DLD1 (cell line): Measurements from ENCODE around the gene SEPTIN8.

Source experiments
- in situ Hi-C: cut with HindIII; loops from 2 replicates; pipeline ENCODE4 v1.10.0; 2017; ENCODE audit warnings: low sequenced_read_pairs

SEPTIN8 gene

DNA sequence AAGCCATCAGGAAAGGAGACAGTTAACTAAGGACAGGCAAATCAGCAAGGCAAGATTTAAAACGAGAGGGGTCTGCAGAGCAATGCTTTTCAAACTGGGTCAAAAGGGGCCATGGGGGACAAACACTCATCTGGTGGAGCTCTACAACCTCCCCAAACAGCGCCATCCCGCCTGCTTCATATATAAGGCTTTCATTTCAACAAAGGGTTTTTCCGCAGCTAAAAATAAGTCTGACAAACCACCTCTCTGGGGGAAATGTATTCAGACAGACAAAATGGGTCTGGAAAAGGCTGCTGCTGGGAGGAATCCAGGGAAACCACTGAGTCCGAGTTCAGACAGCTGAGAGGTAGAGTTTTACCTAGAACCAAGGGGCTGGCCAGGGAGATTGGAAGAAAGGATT, 8.3 kb upstream of the SEPTIN8 start:
- in situ Hi-C loops = no loop called here

DNA sequence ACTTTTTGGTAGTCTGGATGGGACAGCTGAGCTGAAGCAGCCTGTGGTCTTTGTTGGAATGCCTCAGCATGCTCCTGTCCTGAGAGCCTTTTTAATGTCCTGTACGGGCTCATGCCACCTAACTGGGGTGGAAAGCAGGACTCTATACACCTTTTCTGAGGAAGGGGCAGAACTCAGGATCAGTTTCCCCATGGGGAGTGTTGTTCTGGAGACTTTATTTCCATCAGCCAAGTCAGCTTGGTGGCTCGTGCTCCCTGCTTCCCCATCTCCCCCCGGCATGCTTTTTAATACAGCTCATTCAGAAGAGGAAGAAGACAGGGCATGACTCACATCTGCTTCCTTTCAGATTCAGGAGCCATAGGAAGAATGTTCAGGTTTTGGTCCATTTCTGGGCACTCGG, 5.1 kb upstream of the SEPTIN8 start:
- in situ Hi-C loops = no loop called here

DNA sequence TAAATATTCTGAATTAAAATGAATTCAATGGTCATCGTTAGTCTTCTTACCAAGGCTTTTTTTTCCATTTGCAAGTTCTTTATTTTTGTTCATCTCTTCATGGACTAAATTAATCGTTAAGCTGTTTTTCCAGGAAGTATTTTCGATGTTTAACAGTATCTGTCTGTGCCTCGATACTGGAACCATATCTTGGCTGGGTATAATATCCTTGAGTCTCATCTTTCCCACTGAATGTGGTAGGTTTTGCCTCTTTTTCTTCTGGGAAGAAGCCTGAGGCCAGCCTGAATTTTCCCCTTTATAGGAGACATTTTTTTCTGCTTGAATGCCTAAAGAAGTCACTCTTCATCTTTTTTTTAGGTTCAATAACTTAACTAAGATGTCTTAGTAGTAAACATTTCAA, 4.0 kb upstream of the SEPTIN8 start:
- in situ Hi-C loops = no loop called here

DNA sequence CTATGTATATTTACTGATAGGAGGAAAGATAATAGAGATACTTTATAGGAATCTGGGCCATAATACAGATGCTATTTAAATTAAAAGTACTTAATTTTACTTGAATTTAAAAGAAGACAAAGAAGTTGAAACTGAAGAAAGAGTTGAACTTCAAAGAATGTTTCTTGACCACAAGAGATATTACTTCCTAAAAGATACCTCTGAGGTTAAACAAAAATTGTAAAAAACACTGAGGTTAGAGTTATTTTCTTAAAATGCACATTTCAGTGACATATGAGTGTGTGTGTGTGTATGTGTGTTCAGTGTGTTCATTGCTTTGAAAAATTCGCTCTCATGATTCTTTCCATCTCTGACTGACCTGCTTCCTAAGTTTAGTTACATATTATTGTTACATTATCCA, 3.5 kb upstream of the SEPTIN8 start:
- in situ Hi-C loops = no loop called here

DNA sequence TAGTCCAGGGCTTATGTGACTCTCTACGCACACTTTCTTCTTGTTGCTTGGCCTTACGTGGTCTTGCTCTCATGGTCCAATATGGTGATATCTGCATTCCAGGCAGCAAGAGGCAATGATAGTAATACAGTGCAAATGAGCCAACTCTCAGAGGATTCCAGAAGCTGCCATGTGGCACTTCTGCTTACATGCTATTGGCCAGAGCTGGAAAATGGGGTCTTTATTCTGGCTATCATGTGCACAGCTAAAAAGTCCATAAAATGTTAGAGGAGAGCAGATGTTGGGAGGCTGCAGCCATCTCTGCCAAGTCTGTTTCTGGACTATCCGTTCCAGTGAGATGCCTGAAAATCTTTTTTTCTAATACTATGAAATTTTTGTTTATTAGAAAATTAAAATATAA, 2.9 kb upstream of the SEPTIN8 start:
- in situ Hi-C loops = no loop called here

DNA sequence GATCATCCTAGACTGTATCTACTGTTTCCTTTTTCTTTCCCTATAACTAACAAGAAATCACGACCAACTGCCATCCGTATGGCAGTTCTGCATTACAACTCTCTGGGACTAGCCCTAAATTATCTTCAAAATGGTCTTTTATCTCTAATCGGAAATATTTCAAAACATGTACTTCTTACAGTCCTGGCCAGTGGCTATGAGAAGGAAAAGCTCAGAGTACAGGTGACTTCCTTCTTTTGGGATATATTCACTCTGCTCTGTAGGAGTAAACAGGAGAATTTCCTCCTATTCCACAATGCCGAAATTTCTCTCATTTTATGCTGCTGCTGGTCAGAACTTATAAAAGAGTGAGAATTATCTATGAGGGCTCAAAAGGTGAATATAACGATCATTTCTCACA, 1.8 kb upstream of the SEPTIN8 start:
- in situ Hi-C loops = no loop called here

DNA sequence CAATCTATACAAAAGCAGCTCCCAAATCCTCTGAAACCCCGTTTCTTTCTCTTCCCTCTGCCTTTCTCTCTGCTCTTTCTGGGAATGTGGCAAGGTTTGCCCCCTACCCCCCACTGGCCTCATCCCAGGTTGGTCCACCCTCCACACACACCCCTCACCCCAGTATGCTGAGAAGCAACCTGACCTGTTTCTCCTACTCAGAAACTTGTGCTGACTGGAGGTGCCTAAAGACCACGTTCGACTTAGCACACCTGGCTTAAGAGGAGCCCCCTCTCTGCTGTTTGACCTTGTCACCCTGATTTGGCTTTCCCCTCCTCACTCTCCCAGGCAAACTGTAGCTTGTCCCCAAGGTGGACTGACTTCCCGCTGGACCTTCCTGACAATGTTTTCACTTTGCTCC, 1.1 kb upstream of the SEPTIN8 start:
- in situ Hi-C loops = no loop called here

DNA sequence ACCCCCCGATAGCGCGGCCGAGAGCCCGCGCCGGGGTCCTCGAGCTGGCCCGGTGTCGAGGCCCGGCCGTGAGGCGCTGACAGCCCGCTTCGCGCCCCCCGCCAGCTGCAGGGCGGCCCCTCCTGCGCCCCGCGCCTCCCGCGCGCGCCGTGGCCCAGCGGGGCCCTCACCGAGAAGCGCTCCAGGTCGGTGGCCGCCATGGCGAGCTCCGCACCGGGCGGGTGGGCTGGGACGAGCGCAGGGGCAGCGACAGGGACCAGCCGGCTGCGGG, 166 bp downstream of the SEPTIN8 start:
- in situ Hi-C loops = no loop called here

DNA sequence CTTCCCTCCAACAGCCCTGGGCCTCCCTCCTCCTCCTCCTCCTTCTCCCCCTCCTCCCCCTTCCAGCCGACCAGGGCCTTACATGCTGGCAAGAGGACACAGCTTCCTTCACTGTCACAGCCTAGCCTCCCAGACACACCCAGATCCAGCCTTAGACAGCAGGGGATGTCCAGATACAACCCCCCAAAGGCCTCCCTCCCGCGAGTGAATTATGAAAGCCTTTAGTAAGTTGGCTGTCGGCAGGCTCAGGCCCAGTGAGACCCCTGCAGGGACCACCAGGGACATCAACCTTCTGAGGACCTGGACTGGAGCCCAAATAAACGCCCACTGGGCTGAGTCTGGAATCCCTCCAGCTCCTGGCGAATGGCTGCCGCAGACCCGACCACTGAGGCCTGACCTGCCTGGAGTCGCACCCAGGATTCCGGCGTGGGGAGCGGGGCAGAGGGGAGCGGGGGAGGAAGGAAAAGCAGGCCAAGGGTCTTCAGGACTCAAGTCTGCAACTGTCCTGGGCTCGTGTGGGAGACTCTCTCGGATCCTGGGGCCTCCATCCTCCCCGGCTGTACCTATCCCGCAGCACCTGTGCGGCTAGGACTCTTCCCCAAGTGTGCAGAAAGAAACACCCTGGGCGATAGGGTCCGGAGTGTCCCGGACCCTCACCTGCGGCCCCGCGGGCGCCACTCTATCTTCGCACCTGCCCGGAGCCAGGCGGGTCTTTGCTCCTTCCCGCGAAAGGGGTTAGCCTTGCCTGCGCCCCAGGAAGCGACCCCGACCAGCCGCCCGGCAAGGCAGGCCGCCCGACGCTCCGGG, 705 bp downstream of the SEPTIN8 start:
- in situ Hi-C loops = no loop called here

DNA sequence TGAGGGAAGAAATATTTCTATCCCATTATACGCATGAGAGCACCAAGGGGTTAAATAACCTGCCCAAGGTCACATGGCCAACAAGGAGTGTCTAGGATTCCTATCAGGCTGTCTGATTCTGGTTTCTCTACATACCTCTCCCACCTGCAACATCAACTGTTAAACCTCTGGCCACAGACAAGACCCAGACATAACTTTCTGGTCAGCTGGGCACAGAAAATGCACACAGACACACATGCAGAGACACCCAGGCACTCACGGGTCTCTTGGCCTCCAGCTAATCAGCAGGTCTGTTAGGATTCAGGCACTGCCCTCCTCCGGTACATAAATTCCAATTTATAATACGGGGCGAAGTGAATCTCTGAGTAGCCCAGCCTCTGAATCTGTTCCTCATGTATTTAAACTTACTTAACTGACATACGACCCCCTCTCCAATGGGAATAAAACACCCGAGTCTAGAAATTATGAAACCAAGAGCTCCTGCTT, 1.5 kb downstream of the SEPTIN8 start:
- in situ Hi-C loops = no loop called here

DNA sequence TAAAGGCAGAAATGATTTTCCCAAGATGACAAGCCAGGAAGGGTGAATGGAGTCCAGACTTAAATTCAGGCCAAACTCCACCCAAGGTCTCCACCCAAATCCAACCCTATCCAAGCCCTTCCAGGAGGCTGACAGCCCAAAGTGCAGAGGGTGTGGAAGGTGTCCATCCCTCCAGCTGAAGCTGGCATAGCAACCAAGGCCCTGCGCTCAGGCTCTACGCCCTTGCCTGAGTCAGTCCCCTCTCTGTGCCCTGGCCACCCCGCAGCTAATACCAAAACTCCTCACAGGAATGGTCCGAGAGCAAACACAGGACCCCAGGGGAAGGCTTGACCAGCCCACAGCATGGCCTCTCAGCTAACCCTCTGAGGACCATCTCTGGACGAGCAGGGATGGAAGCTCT, 2.1 kb downstream of the SEPTIN8 start:
- in situ Hi-C loops = no loop called here

DNA sequence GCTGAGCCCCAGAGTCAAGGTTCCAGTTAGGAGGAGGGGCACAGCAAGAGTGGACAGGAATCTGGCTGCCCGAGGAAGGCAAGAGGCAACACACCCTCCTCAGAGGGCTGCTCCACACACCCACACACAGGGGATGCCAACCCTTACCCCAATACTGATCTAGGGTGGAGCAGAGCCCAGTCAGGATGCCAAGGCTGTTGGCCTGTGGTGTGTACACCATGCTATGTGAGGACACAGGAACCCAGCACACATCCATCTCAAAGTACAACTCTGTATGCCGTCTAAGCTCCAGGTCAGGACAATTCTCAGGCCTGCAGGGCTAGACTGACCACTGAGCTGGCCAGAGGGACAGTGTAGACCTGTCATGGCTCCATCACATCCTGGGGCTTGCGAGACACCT, 2.6 kb downstream of the SEPTIN8 start:
- in situ Hi-C loops = no loop called here

DNA sequence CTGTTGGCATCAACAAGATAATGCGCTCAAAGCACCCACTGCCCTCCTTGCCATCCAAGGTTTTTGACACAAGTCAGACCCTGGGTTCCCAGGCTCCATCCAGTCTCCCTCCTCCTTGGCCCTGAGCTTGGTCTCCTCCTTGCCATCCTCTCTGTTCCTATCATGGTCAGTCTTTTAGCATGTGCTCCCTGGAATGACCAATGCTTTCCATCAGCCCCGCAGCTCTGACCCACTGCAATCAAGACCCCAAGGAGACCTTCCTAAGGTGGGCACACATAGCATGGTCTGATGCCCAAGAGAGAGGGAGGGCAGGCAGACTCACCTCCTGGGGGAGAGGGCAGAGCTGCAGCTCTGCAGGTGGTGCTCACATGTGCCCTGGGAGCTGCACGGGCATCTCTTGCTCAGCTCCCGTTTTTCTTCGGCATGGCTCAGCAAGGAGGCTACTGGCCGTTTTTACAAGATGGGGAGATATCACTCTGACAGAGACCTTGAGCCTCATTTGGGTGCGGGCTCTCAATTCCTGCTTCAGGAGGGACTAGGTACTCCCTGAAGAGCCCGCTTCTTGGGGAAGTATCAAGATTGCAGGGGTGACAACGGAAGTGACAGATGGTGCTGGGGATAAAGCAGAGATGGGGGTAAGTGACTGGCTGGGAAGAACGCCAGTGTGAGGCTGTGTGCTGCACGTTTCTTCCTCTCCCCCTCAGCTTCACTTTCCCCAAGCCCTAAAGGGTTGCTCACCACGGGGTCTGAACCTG, 3.3 kb downstream of the SEPTIN8 start:
- in situ Hi-C loops = no loop called here

DNA sequence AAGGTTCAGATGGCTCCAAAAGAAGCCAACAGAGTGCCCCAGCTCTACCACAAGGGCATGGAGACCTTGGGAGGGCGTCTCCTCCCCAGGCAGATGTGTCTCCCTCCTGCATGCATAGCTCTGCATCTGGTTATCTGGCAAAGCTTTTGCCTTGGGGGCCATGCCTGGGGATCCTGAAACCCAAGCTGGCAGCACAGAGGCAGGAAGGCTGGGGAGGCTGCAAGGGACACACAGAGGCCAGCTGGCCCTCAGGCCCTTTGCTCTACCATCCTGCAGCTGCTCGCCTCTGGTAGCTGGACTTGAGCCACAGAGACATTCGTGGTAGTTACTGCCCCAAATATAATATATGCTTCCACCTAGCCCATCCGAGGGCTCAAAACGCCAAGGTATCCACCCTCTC, 3.9 kb downstream of the SEPTIN8 start:
- in situ Hi-C loops = no loop called here

DNA sequence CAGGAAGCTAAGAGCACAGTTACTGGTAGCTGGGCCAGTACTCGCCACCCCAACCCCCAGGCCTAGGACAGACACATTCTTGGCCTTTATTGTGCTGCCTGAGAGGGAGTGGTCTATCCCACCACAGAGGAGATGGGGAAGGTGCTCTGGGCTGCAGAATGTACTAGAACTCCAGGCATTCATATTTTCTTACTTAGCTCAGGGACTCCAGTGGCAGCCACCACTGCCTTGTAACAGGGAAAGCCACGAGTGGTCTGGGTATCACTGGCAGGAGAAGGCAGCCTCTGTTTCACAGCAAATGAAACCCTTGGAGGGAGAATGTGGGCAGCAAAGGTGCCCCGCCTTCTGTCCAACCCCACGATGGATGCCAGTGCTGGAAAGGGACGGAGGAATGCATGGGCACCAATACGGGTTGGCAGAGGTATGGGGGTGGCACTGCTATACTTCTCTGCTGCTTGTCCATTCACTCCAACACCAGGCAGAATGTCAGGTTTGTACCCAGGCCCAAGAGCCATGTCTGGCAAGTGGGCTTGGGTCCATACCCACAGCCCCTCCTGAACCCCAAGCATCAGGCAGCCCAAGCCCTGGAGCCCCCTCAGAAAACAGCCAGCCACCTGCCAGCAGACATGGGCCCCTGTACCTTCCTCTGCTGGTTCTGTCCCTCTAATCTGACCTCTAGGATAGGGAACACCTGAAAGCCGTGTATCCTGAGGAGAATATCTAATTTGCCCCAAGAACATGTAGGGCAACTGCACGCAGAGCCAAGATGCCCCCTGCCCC, 4.6 kb downstream of the SEPTIN8 start:
- in situ Hi-C loops = no loop called here

DNA sequence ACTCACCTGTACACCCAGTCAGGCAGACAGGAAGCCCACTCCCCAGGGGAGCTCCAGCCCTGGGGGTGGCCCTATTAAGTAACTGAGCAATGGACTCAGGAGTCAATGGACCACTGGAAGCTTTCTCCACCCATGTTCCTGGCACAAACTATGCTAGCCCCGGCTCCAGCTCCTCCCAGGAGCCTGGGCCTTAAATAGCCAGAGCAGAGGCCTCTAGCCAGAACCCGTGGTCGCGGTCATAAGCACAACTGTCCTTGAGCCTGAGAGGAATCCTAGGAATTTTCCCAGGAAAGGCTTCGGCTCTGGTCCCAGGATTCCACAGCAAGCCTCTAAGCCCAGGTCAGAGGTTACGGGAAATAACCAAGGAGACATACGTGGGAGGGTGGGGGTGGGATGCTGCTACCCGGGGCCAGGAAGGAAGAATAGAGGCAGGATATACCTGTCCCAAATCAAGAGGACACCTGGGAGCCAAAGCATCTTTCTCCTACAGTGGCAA, 5.5 kb downstream of the SEPTIN8 start:
- in situ Hi-C loops = no loop called here

DNA sequence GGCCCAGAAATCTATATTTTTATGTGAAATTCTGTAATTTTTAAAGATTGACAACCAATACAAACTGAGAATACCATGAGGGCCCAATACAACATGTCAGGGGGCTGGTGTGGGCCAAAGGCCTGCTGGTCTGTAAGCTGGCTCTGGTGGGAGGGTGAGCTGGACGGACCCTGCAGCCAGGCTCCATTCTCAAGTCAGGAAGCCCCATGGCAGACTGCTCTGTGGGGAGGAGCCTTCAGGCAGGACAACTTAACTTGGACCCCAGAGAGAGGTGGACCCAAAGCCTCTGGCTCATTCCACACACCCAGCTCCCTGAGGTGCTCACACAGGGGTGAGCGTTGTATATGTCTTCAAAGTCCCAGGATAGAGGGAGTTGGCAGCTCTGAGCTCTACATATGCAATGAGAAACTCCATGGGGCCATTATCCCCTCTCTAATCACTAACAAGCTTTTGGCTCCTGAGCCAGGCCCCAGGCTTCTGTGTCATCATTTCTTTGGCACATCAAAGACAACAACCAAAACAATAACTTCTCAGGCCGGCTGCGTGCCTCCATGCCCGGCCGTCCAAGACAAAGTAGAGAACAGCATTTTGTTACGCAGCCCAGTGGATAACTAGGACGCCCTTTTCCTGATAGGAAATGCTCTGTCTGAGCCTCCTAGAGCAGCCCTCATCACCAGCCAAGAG, 6.4 kb downstream of the SEPTIN8 start:
- in situ Hi-C loops = no loop called here

DNA sequence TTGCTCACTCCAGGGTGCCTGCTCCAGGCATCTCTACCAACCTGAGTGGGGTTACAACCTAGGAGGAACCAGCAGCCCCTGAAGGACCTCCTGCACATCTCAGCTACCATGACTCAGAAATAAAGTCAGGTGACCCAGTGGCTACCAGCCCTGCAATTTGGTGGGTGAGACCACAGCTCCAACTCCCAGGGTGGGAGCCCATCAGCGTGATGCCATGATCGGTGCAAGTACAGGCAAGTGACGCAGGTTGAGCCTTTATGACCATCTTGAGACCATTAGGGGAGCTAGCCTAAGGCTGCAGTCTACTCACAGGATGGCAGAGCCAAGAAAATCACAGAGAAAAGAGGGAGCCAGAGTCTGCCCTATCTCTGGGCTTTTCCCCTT, 8.6 kb downstream of the SEPTIN8 start:
- in situ Hi-C loops = no loop called here

DNA sequence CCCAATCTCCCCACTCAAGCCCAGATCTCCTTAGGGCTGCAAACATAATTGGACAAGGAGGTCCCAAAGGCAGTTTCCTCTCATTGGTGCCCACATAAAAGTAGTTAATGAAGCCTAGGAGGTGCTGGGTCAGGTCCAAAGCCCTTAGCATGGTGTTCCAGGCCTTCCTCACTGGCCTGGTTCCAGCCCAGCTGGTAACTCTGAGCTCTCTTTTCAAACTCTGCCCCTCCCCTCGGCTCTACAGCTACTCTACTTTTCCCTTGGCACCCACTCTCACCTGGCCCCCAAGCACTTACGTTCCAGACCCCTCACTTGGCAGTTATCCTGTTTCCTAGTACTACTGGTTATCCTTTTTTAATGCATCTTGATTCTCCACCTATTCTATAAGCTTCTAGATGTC, 9.9 kb downstream of the SEPTIN8 start:
- in situ Hi-C loops = no loop called here

DNA sequence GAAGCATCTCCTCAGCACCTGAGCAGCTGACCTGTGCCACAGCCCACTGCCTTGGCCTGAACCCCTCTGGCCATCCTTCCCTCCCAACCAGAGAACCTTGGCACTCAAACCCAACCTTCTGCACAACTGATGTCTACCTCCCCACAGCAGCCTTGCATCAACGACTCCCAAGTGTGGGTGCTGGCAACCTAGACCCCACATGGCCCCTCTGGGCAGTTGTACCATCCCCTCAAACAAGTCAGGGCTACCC, 10.3 kb downstream of the SEPTIN8 start:
- in situ Hi-C loops = no loop called here

DNA sequence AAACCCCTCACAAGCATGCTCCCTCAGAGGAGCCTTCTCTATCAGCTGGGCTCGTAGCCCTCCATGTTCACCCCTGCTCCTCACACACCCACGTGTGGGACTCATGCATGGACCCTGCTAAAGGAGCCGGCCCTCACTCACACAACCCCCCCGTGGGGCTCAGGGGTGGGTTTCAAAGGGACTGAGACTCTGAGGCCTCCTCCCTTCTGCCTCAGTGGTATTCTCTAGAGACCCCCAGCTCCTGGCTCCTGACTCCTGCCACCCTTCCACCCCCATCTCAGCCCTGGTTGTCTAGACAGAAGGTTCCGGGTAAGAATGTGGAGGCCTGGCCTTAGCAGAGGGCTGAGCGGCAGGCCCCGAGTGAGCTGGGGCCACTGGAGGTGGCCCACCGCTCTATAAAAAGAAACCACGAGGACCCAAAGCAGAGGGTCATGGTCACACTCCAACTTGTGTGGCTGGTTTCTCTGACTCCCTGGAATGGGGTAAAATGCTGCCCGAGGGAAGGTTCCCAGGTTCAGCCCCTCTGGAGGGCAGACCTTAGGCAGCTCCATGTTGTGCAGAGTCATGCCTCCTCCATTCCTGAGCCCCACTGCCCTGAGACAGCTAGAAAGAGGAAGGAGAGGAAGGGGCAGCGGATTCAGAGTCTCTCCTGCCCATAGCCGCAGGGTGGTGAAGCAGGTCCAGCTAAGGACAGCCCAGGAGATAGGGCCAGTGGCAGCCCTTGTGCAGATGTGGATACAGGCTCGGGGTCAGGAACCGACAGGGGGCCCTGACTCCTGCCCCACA, 10.8 kb downstream of the SEPTIN8 start:
- in situ Hi-C loops = no loop called here
